ENCODE measurements around the gene FIZ1.

Gene FIZ1

GRCh38 chr19:55613930-55614710 lies 14.8 kb upstream of the FIZ1 start:
- DNase-seq (ENCODE audit: low read depth, low spot score): no peak

- no peak for DNase-seq (ENCODE audit: low read depth, low spot score)
These were observed 14.1 kb upstream of the FIZ1 start for GRCh38 chr19:55613396-55613795.

GRCh38 chr19:55611983-55612645 lies 12.8 kb upstream of the FIZ1 start:
- DNase-seq (ENCODE audit: low read depth, low spot score): no peak

GRCh38 chr19:55611300-55611982 lies 12.1 kb upstream of the FIZ1 start:
- DNase-seq (ENCODE audit: low read depth, low spot score): no peak

- no peak for DNase-seq (ENCODE audit: low read depth, low spot score)
These were observed 10.0 kb upstream of the FIZ1 start for GRCh38 chr19:55609326-55609725.

- DNase-seq (ENCODE audit: low read depth, low spot score): no peak
These were observed 7.5 kb upstream of the FIZ1 start for GRCh38 chr19:55606817-55607216.

- no peak for DNase-seq (ENCODE audit: low read depth, low spot score)
These were observed 7.1 kb upstream of the FIZ1 start for GRCh38 chr19:55606471-55606787.

- peak; percentile 92 for DNase-seq (ENCODE audit: low read depth, low spot score)
These were observed 6.5 kb upstream of the FIZ1 start, which contains the start of gene ZNF865 for GRCh38 chr19:55605637-55606470. Gene ZNF865, plus strand, starts transcription at chr19:55605647. Its CDS starts 7,972 bp downstream, at chr19:55613619.

GRCh38 chr19:55605207-55605636 lies 5.9 kb upstream of the FIZ1 start:
- peak; percentile 99 for DNase-seq (ENCODE audit: low read depth, low spot score)

GRCh38 chr19:55603581-55604292 lies 4.4 kb upstream of the FIZ1 start:
- no peak for DNase-seq (ENCODE audit: low read depth, low spot score)

- no peak for DNase-seq (ENCODE audit: low read depth, low spot score)
These were observed 3.8 kb upstream of the FIZ1 start for GRCh38 chr19:55603115-55603514.

GRCh38 chr19:55602104-55603001 lies 3.0 kb upstream of the FIZ1 start:
- DNase-seq (ENCODE audit: low read depth, low spot score): no peak

GRCh38 chr19:55601084-55601483 lies 1.8 kb upstream of the FIZ1 start:
- DNase-seq (ENCODE audit: low read depth, low spot score): no peak

- no peak for DNase-seq (ENCODE audit: low read depth, low spot score)
These were observed 1.3 kb upstream of the FIZ1 start for GRCh38 chr19:55600662-55601028.

- DNase-seq (ENCODE audit: low read depth, low spot score): peak; percentile 95
These were observed 735 bp upstream of the FIZ1 start, which contains the start of gene ZNF524 for GRCh38 chr19:55599842-55600661. Gene ZNF524, plus strand, starts transcription at chr19:55600288. Its CDS starts 1,825 bp downstream, at chr19:55602113.

- DNase-seq (ENCODE audit: low read depth, low spot score): peak; percentile 98
These were observed 424 bp downstream of the FIZ1 start for GRCh38 chr19:55598719-55599467.

- no peak for DNase-seq (ENCODE audit: low read depth, low spot score)
These were observed 1.3 kb downstream of the FIZ1 start for GRCh38 chr19:55598034-55598433.

- DNase-seq (ENCODE audit: low read depth, low spot score): no peak
These were observed 1.8 kb downstream of the FIZ1 start for GRCh38 chr19:55597501-55597921.

All from astrocyte of the hippocampus (primary cell).